ENCODE results near the gene SOAT2.

Gene SOAT2

DNA sequence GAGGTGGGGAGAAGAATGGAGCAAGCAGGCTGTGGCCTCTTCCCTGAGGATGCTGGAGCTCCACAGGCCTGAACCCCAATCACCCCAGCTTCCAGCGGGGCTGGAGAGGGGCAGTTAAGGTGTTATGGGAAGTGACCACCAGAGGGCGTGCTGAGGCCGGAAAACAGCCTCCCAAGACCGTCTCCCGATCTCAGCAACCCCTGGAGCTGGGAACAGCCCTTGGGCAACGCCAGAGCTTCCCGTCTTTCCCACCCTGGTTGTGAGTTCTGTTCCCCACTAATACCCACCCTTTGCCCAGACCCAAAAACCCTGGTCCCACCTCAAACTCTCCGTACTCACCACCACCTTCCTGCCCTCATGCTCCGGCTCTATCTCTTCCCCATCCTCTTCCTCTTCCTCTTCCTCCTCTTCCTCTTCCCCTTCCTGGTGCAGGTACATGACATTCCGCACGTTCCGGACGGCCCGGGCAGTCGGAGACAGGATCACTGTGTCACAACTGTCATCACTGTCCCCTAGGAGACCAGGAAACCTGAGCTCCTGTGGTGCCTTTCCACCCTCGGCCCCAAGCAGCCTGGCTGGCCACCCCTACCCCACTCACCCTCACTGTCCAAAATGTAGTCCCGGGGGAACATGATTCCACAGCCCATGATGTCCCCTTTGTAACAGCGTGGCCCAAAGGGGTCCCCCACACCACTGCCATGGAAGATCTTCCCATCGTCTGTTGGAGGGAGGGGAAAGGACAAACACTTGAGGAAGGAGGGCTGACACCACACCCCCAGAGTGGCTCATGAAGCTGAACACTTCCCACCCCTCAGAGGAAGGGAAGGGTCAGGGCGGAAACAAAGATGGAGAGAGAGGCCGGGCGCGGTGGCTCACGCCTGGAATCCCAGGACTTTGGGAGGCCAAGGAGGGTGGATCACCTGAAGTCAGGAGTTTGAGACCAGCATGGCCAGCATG is 37.0 kb upstream of the SOAT2 start:
- peak; percentile 89 for DNase-seq

DNA sequence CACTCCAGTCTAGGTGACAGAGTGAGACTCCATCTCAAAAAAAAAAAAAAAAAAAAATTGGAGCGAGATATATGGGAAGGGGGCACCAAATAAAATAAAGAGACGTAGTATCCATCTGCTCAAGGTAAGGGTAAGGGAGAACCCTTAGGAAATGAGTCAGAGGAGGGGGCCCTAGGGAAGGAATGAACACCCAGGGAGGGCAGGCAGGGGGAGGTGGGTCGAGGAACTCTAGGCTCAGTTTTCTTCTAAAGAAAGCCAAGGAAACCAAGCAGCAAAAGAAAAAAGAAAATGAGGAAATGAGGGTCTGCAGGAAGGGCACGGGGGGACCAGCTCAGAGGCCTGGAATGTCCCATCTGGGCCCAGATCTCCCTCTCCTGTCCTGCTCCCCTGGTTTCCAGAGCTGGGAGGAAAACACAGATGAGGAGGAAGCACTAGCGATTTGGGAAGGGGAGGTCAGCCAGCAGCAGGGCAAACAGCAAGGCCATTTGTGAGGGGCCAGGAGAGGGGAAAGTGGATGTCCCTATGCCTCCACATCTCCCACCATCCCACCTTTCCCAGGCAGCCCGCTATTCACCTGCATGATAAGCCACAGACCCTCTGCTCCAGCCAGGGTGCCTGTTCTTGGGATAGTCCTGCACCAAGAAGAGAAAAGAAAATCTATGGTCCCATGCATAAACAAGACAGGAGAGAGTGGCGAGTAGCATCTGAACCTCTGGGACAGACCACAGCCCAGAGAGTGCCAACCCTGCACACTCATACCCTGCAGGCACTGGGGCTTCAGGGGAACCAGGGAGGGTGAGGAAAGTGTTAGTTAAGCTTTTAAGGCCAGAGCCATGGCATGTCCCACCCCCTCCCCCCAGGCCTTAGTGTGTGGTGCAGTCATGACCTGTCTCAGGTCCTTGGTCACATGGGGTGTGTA is 36.0 kb upstream of the SOAT2 start:
- DNase-seq: no peak

DNA sequence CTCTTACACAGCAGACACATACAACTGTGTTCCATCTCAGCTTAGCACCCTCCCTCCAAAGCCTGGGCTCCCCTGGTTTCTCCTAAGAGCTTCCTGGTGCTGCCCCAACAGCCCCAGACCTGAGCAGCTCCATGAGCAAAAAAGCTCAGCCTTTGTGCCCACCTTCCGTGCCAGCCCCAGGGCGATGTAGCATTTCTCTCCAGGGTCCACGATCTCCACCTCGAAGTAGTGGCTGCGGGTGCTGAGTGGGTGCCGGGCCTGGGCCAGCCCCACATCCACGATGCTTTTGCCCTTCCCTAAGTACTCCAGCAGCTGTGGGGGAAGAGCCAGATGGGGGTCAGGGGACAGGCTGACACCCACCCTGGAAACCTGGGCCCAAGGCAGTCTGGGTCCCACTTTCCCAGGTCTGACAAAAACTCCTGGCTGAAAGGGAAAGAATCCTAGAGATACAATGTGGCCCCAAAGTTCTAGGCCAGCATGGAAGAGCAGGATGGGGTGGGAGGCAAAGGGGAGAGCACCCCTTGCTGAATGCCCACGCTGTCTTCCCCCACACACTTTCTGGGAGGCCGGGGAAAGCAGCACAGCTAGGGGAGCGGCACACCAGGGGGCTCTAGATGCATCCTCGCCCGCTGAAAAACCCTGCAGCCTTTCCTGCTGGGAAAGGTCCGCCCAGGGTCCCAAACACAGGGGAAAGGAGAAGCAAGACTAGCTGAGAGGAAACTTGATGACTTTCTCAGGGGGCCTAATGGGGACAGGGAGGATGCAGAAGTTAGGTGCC is 35.1 kb upstream of the SOAT2 start:
- no peak for DNase-seq

DNA sequence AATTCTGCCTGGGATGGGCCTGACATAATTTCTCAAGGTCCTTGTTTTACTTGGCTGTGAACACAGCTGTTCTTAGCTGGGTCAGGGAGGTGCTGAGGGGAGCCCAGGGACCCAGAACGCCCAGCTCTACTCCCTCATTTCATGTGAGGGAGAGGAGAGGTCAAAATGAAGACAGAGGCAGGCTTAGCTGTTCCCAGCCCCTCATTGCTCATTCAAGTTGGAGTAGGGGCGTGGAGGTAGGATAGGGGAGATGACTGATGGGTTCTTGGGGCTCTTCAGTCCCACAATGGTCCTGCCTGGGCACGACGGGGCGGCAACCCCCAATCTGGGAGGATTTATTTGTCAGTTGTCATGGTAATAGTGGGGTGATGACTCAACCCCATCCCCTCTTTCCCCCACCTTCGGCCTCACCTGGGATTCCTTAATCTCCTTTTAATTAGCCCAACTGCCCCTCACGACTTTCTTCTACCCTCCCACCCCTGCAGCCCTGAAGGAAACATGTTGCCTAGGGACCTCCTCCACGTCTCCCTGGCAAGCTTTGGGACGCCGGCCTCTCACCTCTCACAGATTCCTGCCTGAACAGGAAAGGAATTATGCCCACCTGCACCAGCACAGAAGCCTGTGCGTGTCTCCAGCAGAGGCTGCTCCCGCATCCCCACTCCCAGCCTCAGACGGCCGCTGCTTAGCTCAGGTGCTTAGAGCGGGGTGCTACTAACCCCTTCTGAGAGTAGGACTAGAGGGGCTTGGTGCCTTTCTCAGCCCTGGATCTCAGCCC is 34.3 kb upstream of the SOAT2 start:
- DNase-seq: no peak

GRCh38 chr12:53069621-53070410 is 33.5 kb upstream of the SOAT2 start:
- DNase-seq: no peak

GRCh38 chr12:53070877-53071492 is 32.3 kb upstream of the SOAT2 start:
- no peak for DNase-seq

DNA sequence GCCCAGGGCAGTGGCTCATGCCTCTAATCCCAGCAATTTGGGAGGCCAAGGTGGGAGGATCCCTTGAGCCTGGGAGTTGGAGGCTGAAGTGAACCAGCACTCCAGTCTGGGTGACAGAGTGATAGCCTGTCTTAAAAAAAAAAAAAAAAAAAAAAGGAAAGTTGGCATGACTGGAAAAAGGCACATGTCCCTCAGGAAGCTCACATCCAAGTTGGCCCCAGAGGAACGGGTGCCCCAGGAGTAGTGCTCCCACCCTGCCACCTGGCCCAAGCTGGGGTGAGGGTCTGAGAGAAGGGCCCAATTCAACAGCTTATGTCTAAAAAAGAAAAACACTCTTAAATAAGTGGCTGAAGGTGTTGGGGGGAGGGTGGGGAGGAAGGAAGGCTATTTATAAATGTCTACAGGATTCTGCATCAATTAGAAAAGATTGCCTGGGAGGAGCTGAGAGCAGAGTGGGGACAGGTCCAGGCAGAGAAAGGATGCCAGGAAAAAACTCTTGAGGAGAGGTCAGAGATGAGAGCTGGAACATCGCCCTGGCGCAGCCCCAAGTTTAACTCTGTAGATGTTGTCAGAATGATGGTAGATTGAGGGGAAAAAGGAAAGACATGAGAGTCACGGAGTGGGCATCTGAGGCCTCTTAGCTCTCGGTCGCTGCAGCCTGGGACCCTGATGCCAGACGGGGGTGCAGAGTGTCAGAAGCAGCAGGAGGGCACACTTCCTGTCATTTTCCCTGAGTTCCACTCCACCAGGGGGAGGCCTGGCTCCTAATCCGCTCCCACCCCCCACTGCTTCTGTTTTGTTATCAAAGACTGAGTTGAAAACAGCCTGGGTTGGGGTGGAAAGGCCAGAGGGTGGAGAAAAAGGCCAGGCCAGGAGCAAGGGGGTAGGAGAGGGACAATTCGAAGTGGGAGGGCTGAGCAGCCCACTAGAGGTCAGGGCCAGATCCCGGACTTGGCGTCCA is 31.4 kb upstream of the SOAT2 start:
- DNase-seq: no peak

- no peak for DNase-seq
Measured at GRCh38 chr12:53073881-53074280, 29.4 kb upstream of the SOAT2 start.

- no peak for DNase-seq
Measured at GRCh38 chr12:53074283-53074998, 28.8 kb upstream of the SOAT2 start.

GRCh38 chr12:53074999-53075370 is 28.3 kb upstream of the SOAT2 start:
- no peak for DNase-seq

DNA sequence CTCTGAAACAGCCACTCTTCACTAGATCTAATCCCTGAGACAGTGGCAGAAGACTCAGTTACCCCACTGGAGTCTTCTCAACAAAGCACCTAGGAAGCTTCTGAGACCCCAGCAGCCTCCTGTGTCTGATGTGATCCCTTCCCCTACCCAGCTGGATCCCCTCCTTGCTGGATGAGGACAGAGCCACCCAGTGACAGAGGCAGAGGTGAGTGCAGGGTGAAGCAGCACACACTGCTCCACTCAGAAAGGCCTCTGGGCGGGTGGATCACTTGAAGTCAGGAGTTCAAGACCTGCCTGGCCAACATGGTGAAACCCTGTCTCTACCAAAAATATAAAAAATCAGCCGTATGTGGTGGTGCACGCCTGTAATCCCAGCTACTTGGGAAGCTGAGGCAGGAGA is 26.8 kb upstream of the SOAT2 start:
- DNase-seq: no peak

GRCh38 chr12:53077030-53077429 is 26.3 kb upstream of the SOAT2 start:
- DNase-seq: no peak

DNA sequence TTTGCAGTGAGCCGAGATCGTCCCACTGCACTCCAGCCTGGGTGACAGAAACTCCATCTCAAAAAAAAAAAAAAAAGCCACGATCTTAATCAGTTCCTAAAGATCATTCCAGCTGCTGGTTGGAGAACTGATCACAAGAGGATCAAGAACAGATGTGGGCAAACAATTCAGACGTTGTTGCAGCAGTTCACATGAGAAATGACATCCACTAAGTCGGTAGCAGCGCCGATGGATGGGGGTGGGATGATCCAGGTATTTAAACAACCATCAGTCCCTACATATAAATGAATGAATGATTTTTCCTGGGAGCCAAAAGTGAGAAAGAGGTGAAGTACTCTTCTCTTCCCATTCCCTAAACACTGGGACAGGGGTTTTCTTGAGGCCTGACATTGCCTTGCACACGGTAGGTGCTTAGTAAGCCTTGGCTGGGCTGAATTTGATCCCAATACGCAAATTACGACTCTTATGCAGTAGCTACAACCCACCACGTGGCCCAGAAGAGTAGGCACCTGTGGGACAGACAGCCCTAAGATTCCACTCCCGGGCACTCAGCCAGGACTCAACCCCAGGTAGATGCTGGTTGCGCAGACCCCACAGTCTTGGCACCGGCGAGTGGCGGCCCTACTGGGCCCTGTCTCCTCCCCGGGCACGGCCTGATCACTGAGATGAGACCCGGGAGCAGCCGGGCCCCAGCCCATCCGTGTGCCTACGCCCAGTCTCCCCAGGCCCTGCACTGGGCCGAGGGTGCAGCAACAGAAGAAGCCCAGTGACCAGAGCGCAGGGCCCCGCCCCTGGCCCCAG is 24.7 kb upstream of the SOAT2 start:
- peak; percentile 85 for DNase-seq

GRCh38 chr12:53079226-53080117 is 23.8 kb upstream of the SOAT2 start, which contains the start of gene SPRYD3:
SPRYD3 (minus strand) TSS chr12:53079390; CDS start chr12:53079333, 57 bp downstream.
- DNase-seq: peak; percentile 99

- DNase-seq: no peak
Measured at GRCh38 chr12:53082637-53083175, 20.6 kb upstream of the SOAT2 start.

GRCh38 chr12:53086361-53086760 is 16.9 kb upstream of the SOAT2 start:
- no peak for DNase-seq

Measured in DMS53 (cell line).